Adrenal gland (tissue), 5 donors: Measurements from ENCODE around the gene PIP4K2C.

Experiments
- POLR2A ChIP-seq, 2 donors: fragments of 450-650 bp; IDR thresholded peaks; one replicate each; pipeline ENCODE4 v1.6.1; 2017; ENCODE audit warnings: antibody characterized with exemption in 2 of 2, mild to moderate bottlenecking in 2 of 2, moderate library complexity in 1 of 2
- TF ChIP-seq, protein P1 (sequence below), 6 experiments: fragments of 450-650 bp in 4 of 6; fragments of 200-600 bp in 2 of 6; sonication (generic) in 1 of 6; IDR thresholded peaks; 1 replicate in 5 of 6; 2 replicates in 1 of 6; pipeline versions ENCODE4 v1.5.1 to v1.8.0; 2016 to 2021; ENCODE audit warnings: antibody characterized with exemption in 6 of 6, mild to moderate bottlenecking in 2 of 6, moderate library complexity in 1 of 6
- donor health status: DM: no; HTN: no; CAD: no.

DNA sequence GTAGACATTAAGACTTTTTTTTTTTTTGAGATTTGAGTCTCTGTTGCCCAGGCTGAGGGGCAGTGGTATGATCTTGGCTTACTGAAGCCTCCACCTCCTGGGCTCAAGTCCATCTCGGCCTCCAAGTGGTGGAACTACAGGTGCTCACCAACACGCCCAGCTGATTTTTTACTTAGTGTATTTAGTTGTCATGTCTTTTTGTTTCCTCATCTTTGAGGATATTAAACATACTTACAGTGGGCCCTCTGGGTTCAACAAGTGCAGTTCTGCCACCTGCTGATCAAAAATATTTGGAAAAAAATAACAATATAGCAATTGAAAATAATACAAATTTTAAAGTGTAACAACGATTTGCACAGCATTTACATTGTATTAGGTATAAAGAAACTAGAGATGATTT is 46.4 kb downstream of the PIP4K2C start:
- TF ChIP-seq, protein P1, sequence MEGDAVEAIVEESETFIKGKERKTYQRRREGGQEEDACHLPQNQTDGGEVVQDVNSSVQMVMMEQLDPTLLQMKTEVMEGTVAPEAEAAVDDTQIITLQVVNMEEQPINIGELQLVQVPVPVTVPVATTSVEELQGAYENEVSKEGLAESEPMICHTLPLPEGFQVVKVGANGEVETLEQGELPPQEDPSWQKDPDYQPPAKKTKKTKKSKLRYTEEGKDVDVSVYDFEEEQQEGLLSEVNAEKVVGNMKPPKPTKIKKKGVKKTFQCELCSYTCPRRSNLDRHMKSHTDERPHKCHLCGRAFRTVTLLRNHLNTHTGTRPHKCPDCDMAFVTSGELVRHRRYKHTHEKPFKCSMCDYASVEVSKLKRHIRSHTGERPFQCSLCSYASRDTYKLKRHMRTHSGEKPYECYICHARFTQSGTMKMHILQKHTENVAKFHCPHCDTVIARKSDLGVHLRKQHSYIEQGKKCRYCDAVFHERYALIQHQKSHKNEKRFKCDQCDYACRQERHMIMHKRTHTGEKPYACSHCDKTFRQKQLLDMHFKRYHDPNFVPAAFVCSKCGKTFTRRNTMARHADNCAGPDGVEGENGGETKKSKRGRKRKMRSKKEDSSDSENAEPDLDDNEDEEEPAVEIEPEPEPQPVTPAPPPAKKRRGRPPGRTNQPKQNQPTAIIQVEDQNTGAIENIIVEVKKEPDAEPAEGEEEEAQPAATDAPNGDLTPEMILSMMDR (IDR thresholded peaks at IDR 0.05): no peak
- TF ChIP-seq POLR2A (IDR thresholded peaks at IDR 0.05): no peak
